C4-2B (cell line): ENCODE results near the gene M1AP.
A peak's percentile ranks its signal among the peaks of the same experiment; 100 is the strongest.

Experiments
- H3K27ac ChIP-seq: fragments of 450-650 bp; 2 replicates; pipeline ENCODE4 v1.5.1; 2017
- CTCF ChIP-seq: fragments of 450-650 bp; conservative IDR thresholded peaks from 2 replicates; pipeline ENCODE4 v1.5.1; 2017; ENCODE audit warnings: mild to moderate bottlenecking
- ZFX ChIP-seq: fragments of 450-650 bp; IDR thresholded peaks from 2 replicates; pipeline ENCODE4 v1.6.1; 2017

Gene M1AP

GRCh38 chr2:74544634-74545033 lies 103.5 kb downstream of the M1AP start:
- TF ChIP-seq CTCF (peak; percentile 30), ZFX (no peak)
- no peak overlapping the region for H3K27ac ChIP-seq

DNA sequence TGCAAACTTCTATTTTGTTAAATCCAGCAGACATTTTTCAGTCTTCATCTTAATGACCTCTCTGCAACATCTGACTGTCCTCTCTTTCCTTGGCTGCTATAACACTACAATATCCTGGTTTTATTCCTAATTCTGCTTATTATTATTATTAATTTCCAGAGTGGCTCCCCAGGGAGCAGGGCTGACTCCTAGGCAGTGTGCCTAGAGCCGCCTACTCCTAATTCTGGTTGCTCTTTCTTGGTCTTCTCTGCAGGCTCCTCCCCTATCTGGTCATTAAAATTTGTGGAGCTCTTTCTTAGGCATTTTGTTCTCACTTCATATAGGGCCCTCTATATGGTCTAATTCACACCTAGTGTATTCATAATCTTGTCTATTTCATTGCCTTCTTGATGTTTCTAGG lies 105.2 kb downstream of the M1AP start:
- TF ChIP-seq ZFX (no peak), CTCF (no peak)
- no peak overlapping the region for H3K27ac ChIP-seq

- no peak overlapping the region for H3K27ac ChIP-seq
- no peak for TF ChIP-seq CTCF
- TF ChIP-seq ZFX: no peak
These were observed 107.8 kb downstream of the M1AP start for GRCh38 chr2:74540291-74540690.

DNA sequence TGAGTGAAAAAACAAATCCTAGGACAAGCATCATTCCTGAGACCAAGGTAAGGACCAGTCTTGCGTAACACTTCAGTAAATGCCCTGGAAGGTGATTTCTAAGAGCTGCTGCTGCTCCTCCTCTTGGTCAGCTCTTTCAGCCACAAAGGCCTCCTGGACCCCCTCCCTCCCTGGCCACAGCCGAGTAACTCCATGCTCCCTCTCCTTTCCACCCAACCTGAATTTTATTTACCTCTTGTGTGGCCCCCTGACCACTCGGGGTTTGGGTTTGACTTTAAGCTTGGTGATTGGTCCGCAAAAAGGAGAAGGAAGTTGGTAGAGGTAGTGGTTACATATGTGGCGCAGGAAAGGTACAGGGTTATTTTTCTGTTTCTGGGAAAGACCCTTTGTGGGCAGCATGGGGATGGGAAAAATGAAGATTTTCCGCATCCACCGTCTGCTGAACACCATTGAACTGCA lies 109.2 kb downstream of the M1AP start:
- H3K27ac ChIP-seq: no peak overlapping the region
- TF ChIP-seq ZFX: no peak
- no peak for TF ChIP-seq CTCF

DNA sequence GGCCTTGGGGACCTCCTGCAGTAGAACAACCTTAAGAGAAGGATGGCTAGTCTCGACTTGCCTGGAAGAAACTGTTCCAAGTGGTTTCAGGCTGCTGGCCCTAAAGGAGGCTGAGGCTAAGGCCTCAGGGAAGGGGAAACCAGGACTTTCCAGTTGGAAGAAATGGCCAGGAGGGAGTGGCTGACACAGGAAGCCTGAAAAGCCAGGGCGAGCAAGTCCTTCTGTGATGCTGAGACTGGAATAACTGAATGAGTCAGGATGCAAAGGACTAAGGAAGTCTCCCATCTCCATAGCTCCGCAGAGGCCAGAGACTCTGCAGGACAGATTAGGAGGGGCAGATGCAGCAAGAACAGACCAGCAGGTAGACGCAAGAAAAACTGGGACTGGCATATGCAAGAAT lies 111.0 kb downstream of the M1AP start:
- no peak for TF ChIP-seq CTCF
- no peak for TF ChIP-seq ZFX
- no peak overlapping the region for H3K27ac ChIP-seq

DNA sequence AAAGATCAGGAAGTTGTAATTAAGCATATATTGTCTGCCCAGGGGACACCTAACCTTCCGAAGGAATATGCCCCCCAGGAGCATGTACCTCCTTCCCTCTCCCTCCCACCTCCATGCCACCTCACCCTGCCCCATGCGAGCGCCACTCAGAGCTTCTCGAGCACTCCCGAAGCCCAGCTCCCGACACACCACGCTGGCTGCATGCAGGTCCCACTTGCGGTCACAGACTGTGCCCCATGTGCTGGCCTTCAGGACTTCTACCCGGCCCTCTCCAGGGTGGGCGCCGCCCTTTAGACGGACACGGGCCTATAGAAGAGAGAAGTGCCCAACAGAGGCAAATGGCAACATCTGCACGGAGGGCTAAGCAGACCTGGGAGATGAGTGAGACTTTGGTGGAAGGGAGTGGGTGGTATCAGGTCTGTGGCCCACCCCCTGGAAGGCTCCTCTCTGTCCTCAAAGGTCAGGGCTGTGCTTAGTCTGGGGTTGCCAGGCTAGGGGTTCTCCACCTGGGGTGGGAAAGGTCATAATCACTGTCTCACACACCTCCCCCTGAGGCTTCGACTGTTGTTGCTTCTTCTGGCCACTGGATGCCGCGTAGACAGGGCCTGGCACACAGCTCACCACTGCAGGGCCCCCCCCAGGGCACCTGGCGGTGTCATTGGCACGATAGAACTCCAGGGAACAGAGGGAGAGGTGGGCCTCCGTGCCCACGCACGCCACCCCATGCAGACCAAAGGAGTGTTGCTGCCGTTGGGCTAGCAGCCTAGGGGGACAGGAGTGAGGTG lies 111.8 kb downstream of the M1AP start:
- H3K27ac ChIP-seq: no peak overlapping the region
- no peak for TF ChIP-seq CTCF
- no peak for TF ChIP-seq ZFX

- no peak for TF ChIP-seq ZFX
- no peak for TF ChIP-seq CTCF
- H3K27ac ChIP-seq: no peak overlapping the region
These were observed 112.6 kb downstream of the M1AP start for GRCh38 chr2:74535440-74535965.
